GM18519 (cell line): ENCODE data around the gene MTUS2.

Source experiments
- ATAC-seq: cut with Tn5 transposase; IDR thresholded peaks from one replicate; pipeline ENCODE4 v1.9.1; 2021; ENCODE audit warnings: mild to moderate bottlenecking, moderate library complexity; ENCODE audit not compliant: unreplicated experiment, low FRiP score

The MTUS2 gene

GRCh38 chr13:29143847-29144246, 323.7 kb downstream of the MTUS2 start:
- ATAC-seq: no peak

GRCh38 chr13:29154390-29154789, 334.3 kb downstream of the MTUS2 start:
- ATAC-seq: no peak

- no peak for ATAC-seq
These were observed 336.0 kb downstream of the MTUS2 start for GRCh38 chr13:29156136-29156535.

- ATAC-seq: no peak
These were observed 339.7 kb downstream of the MTUS2 start for GRCh38 chr13:29159871-29160270.

GRCh38 chr13:29160862-29161261, 340.7 kb downstream of the MTUS2 start:
- no peak for ATAC-seq

GRCh38 chr13:29161676-29162075, 341.5 kb downstream of the MTUS2 start:
- ATAC-seq: no peak

- ATAC-seq: no peak
These were observed 342.6 kb downstream of the MTUS2 start for GRCh38 chr13:29162638-29163235.

- no peak for ATAC-seq
These were observed 344.0 kb downstream of the MTUS2 start for GRCh38 chr13:29164116-29164515.

- ATAC-seq: no peak
These were observed 345.1 kb downstream of the MTUS2 start for GRCh38 chr13:29165216-29165615.

- ATAC-seq: no peak
These were observed 345.7 kb downstream of the MTUS2 start for GRCh38 chr13:29165840-29166239.

GRCh38 chr13:29170436-29171082, 350.4 kb downstream of the MTUS2 start:
- ATAC-seq: no peak

- no peak for ATAC-seq
These were observed 351.1 kb downstream of the MTUS2 start for GRCh38 chr13:29171244-29171643.

GRCh38 chr13:29174093-29174492, 354.0 kb downstream of the MTUS2 start:
- no peak for ATAC-seq

GRCh38 chr13:29175250-29175873, 355.2 kb downstream of the MTUS2 start:
- ATAC-seq: no peak

GRCh38 chr13:29180055-29180454, 359.9 kb downstream of the MTUS2 start:
- no peak for ATAC-seq

- ATAC-seq: no peak
These were observed 362.1 kb downstream of the MTUS2 start for GRCh38 chr13:29182216-29182615.

GRCh38 chr13:29185926-29186325, 365.8 kb downstream of the MTUS2 start:
- no peak for ATAC-seq

- no peak for ATAC-seq
These were observed 367.4 kb downstream of the MTUS2 start for GRCh38 chr13:29187584-29187983.

- ATAC-seq: no peak
These were observed 370.2 kb downstream of the MTUS2 start for GRCh38 chr13:29190298-29190697.

GRCh38 chr13:29193083-29193482, 372.9 kb downstream of the MTUS2 start:
- no peak for ATAC-seq

GRCh38 chr13:29195456-29195855, 375.3 kb downstream of the MTUS2 start:
- ATAC-seq: no peak
